ENCODE data around the gene KAT8.

DNA sequence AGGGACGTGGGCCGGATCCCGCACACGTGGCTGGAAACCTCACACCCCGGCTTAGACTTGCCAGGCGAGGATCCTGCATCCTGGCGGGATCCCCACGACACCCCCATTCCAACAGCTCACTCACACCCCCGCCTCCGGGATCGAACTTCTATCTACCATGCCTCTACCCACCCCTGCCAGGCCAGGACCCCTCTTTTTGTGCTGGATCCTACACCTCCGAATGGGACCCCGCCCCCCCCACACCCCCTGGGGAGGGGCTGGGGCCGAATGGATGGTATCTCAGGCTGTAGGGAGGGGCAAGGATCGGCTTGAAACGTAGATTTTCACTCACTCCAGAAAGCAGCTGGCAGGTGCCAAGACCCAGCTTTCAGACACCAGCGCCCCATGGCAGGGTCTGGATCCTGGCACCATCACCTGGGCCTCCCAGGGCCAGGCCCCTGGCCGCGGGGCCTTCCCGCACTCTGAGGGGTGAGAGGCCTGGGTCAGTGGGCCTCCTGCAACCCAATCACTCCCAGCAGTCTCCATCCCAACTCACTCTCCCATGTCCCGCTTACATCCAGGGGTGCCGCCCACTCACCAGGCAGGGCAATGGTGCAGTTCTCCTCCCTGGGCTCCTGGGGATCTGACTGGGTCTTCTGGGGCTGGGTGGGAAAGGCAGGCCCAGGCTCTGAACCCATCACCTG lies 25.7 kb downstream of the KAT8 start:
- TF ChIP-seq CTCF (IDR thresholded peaks at IDR 0.05) (no peak), EP300 (IDR thresholded peaks at IDR 0.05) (no peak), POLR2AphosphoS5 (IDR thresholded peaks at IDR 0.05) (no peak)

Measured in upper lobe of left lung (tissue), 4 donors.